ENCODE measurements around the gene MAPKBP1.

GRCh38 chr15:41857316-41857715 lies 83.0 kb downstream of the MAPKBP1 start:
- TF ChIP-seq CTCF (IDR thresholded peaks at IDR 0.05) (no peak), POLR2A (IDR thresholded peaks at IDR 0.05) (no peak)
